GM23338 (cell line): Measurements from ENCODE around the gene CARMIL1. TPM values are rescaled to one million over a fixed set of nuclear protein-coding genes. Genes with fewer than 3 reads are reported as not detected.

ENCODE experiments used
- ATAC-seq: fragments of 200-7000 bp; cut with Tn5 transposase; 3 replicates; pipeline ENCODE4 v1.9.1; 2020
- DNase-seq: peaks from one replicate; pipeline ENCODE4 v3.0.0-alpha.2; 2015; ENCODE audit warnings: low spot score
- H2AFZ ChIP-seq: fragments of 200-600 bp; sonication (generic); 2 replicates; pipeline ENCODE4 v1.8.0; 2016; ENCODE audit warnings: antibody characterized with exemption, mild to moderate bottlenecking, moderate library complexity
- H3F3A ChIP-seq: fragments of 200-600 bp; sonication (generic); replicated peaks from 2 replicates; pipeline ENCODE4 v1.8.0; 2017; ENCODE audit warnings: antibody characterized with exemption, mixed run types, low read depth
- H3K27ac ChIP-seq: fragments of 200-600 bp; sonication (generic); 2 replicates; pipeline ENCODE4 v1.6.1; 2016; ENCODE audit warnings: low read depth
- H3K27me3 ChIP-seq: fragments of 200-600 bp; sonication (generic); 2 replicates; pipeline ENCODE4 v1.8.0; 2016; ENCODE audit warnings: mild to moderate bottlenecking, mixed run types, moderate library complexity; ENCODE audit not compliant: insufficient read depth
- H3K36me3 ChIP-seq: fragments of 200-600 bp; sonication (generic); 2 replicates; pipeline ENCODE4 v1.8.0; 2016; ENCODE audit warnings: mild to moderate bottlenecking; ENCODE audit not compliant: insufficient read depth
- H3K4me1 ChIP-seq: fragments of 200-600 bp; sonication (generic); 2 replicates; pipeline ENCODE4 v1.8.0; 2016; ENCODE audit warnings: mild to moderate bottlenecking, moderate library complexity; ENCODE audit not compliant: insufficient read depth
- H3K4me2 ChIP-seq: fragments of 200-600 bp; sonication (generic); 2 replicates; pipeline ENCODE4 v1.7.1; 2017; ENCODE audit warnings: mixed run types
- H3K4me3 ChIP-seq: fragments of 200-600 bp; sonication (generic); 2 replicates; pipeline ENCODE4 v1.6.1; 2016; ENCODE audit warnings: mixed run types
- H3K79me2 ChIP-seq: fragments of 200-600 bp; sonication (generic); replicated peaks from 2 replicates; pipeline ENCODE4 v1.8.0; 2017; ENCODE audit warnings: mild to moderate bottlenecking; ENCODE audit not compliant: insufficient read depth
- H3K9me2 ChIP-seq: fragments of 200-600 bp; sonication (generic); 2 replicates; pipeline ENCODE4 v1.8.0; 2017; ENCODE audit not compliant: insufficient read depth
- H4K20me1 ChIP-seq: fragments of 200-600 bp; sonication (generic); replicated peaks from 2 replicates; pipeline ENCODE4 v1.8.0; 2017; ENCODE audit warnings: mild to moderate bottlenecking; ENCODE audit not compliant: insufficient read depth
- H3K27ac Mint-ChIP-seq: 2 replicates; pipeline ENCODE4 v1.8.0; 2020; ENCODE audit warnings: inconsistent platforms, mild to moderate bottlenecking, moderate library complexity, mixed read lengths
- H3K27me3 Mint-ChIP-seq: 3 replicates; pipeline ENCODE4 v1.8.0; 2022; ENCODE audit warnings: low read depth, mild to moderate bottlenecking, moderate library complexity, mixed read lengths, inconsistent platforms; ENCODE audit not compliant: insufficient read depth, poor library complexity
- H3K36me3 Mint-ChIP-seq: 3 replicates; pipeline ENCODE4 v1.8.0; 2021; ENCODE audit warnings: low read depth, mild to moderate bottlenecking, inconsistent platforms, moderate library complexity, mixed read lengths
- H3K4me1 Mint-ChIP-seq: 3 replicates; pipeline ENCODE4 v1.8.0; 2020; ENCODE audit warnings: mild to moderate bottlenecking, inconsistent platforms, mixed read lengths
- H3K4me3 Mint-ChIP-seq: 3 replicates; pipeline ENCODE4 v1.8.0; 2021; ENCODE audit warnings: moderate library complexity, mild to moderate bottlenecking, inconsistent platforms, mixed read lengths
- H3K9me3 Mint-ChIP-seq: 3 replicates; pipeline ENCODE4 v1.8.0; 2020; ENCODE audit warnings: moderate library complexity, mild to moderate bottlenecking, inconsistent platforms, mixed read lengths
- EZH2 ChIP-seq: fragments of 200-600 bp; sonication (generic); IDR thresholded peaks from one replicate; pipeline ENCODE4 v1.8.0; 2017; ENCODE audit warnings: antibody characterized with exemption, mild to moderate bottlenecking, low read depth; ENCODE audit not compliant: unreplicated experiment
- EZH2phosphoT487 ChIP-seq: fragments of 200-600 bp; sonication (generic); IDR thresholded peaks from one replicate; pipeline ENCODE4 v1.8.1; 2018; ENCODE audit warnings: antibody characterized with exemption; ENCODE audit not compliant: unreplicated experiment
- JUNB ChIP-seq: IDR thresholded peaks from one replicate; pipeline ENCODE4 v1.6.1; 2016; ENCODE audit warnings: antibody characterized with exemption; ENCODE audit not compliant: unreplicated experiment
- POLR2AphosphoS5 ChIP-seq: IDR thresholded peaks from 2 replicates; pipeline ENCODE4 v1.6.1; 2016; ENCODE audit warnings: antibody characterized with exemption, low read depth
- STAT1 ChIP-seq: IDR thresholded peaks from one replicate; pipeline ENCODE4 v1.6.1; 2016; ENCODE audit warnings: antibody characterized with exemption; ENCODE audit not compliant: unreplicated experiment
- ZNF114 ChIP-seq: fragments of 250-450 bp; sonication (Bioruptor Pico); IDR thresholded peaks from 2 replicates; pipeline ENCODE4 v1.5.0; 2020; ENCODE audit warnings: mild to moderate bottlenecking, moderate library complexity
- ZNF331 ChIP-seq: fragments of 250-450 bp; sonication (Bioruptor Pico); IDR thresholded peaks from 2 replicates; pipeline ENCODE4 v1.5.0; 2020; ENCODE audit warnings: low read depth, mild to moderate bottlenecking, moderate library complexity
- polyA plus RNA-seq: library from polyadenylated mRNA; unstranded; fragments of >200 nt; fragmentation: Nextera tagmentation; extraction: Ambion mirVana; gene quantifications from 2 replicates; pipeline ENCODE4 v1.2.1, GENCODE V29; 2016
- total RNA-seq: library from RNA; depleted of rRNA; stranded (reverse); fragments of >200 nt; shearing (Covaris generic); gene quantifications from 2 replicates; pipeline ENCODE4 v1.2.3, GENCODE V29; 2014
- TF ChIP-seq, protein P1 (sequence below), 2 experiments: fragments of 200-600 bp in 1 of 2; sonication (generic) in 1 of 2; conservative IDR thresholded peaks; 2 replicates each; pipeline versions ENCODE4 v1.5.1 to v1.6.1; 2016 to 2017; ENCODE audit warnings: antibody characterized with exemption in 2 of 2, low read depth in 2 of 2, mild to moderate bottlenecking in 2 of 2, moderate library complexity in 1 of 2
- TF ChIP-seq, protein P2 (sequence below): fragments of 250-450 bp; sonication (Bioruptor Pico); IDR thresholded peaks from 2 replicates; pipeline ENCODE4 v1.5.0; 2020; ENCODE audit warnings: mild to moderate bottlenecking, moderate library complexity
- TF ChIP-seq, protein P3 (sequence below): IDR thresholded peaks from 2 replicates; pipeline ENCODE4 v1.6.1; 2016; ENCODE audit warnings: antibody characterized with exemption
- TF ChIP-seq, protein P4 (sequence below): IDR thresholded peaks from one replicate; pipeline ENCODE4 v1.6.1; 2018; ENCODE audit warnings: antibody characterized with exemption; ENCODE audit not compliant: unreplicated experiment

Gene CARMIL1
- total and polyA plus RNA-seq, 2 experiments from 2014 or later: 43.2 to 66.9 TPM

DNA sequence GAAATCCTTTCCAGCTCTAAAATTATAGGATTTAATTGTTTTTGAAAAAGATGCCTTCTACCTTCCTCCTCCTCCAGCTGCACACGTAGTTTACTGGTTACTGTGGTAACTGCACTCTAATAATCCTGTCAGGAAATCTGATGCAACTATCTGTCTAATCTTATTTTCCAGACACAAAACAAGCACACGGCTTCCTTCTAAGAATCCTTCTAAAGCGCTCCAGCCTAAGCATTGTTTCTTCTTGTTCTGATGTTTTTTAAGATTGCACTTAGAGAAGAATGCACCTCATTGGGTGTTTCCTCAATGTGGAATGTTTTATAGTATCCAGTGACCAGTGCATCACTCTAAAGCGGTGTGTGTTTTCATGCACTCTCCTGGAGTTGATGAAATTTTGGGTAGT lies 63.6 kb downstream of the CARMIL1 start:
- ATAC-seq: no peak
- peaks cover 4% of the 10 kb centered on the region; the same call in 1 of the 2 replicates for H4K20me1 ChIP-seq
- H3K27me3 Mint-ChIP-seq: peaks cover 1% of the 10 kb centered on the region
- H3K9me3 Mint-ChIP-seq: no peaks in the 10 kb centered on the region
- peaks cover 85% of the 10 kb centered on the region for H3K79me2 ChIP-seq
- H3K36me3 Mint-ChIP-seq: no peaks in the 10 kb centered on the region
- no peak overlapping the region for H3K27ac Mint-ChIP-seq
- peak overlapping the region; percentile 63 for H3K4me2 ChIP-seq
- H3K4me1 ChIP-seq: peaks cover 43% of the 10 kb centered on the region
- H3K4me3 Mint-ChIP-seq: no peak overlapping the region
- 0 out of 2 replicates have a peak, but pooled peaks cover 4% of the 10 kb centered on the region for H3F3A ChIP-seq
- no peak overlapping the region for H3K4me3 ChIP-seq
- no peaks in the 10 kb centered on the region for H3K36me3 ChIP-seq
- no peaks in the 10 kb centered on the region for H3K27me3 ChIP-seq
- H3K9me2 ChIP-seq: peaks cover 9% of the 10 kb centered on the region; the same call in 1 of the 2 replicates
- H3K27ac ChIP-seq: peak overlapping the region; percentile 89
- H2AFZ ChIP-seq: no peak overlapping the region
- no peak for TF ChIP-seq STAT1
- TF ChIP-seq, protein P1, sequence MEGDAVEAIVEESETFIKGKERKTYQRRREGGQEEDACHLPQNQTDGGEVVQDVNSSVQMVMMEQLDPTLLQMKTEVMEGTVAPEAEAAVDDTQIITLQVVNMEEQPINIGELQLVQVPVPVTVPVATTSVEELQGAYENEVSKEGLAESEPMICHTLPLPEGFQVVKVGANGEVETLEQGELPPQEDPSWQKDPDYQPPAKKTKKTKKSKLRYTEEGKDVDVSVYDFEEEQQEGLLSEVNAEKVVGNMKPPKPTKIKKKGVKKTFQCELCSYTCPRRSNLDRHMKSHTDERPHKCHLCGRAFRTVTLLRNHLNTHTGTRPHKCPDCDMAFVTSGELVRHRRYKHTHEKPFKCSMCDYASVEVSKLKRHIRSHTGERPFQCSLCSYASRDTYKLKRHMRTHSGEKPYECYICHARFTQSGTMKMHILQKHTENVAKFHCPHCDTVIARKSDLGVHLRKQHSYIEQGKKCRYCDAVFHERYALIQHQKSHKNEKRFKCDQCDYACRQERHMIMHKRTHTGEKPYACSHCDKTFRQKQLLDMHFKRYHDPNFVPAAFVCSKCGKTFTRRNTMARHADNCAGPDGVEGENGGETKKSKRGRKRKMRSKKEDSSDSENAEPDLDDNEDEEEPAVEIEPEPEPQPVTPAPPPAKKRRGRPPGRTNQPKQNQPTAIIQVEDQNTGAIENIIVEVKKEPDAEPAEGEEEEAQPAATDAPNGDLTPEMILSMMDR (conservative IDR thresholded peaks at IDR 0.05; ENCODE audit: low read depth in 2 of 2): no peak
- TF ChIP-seq, protein P2, sequence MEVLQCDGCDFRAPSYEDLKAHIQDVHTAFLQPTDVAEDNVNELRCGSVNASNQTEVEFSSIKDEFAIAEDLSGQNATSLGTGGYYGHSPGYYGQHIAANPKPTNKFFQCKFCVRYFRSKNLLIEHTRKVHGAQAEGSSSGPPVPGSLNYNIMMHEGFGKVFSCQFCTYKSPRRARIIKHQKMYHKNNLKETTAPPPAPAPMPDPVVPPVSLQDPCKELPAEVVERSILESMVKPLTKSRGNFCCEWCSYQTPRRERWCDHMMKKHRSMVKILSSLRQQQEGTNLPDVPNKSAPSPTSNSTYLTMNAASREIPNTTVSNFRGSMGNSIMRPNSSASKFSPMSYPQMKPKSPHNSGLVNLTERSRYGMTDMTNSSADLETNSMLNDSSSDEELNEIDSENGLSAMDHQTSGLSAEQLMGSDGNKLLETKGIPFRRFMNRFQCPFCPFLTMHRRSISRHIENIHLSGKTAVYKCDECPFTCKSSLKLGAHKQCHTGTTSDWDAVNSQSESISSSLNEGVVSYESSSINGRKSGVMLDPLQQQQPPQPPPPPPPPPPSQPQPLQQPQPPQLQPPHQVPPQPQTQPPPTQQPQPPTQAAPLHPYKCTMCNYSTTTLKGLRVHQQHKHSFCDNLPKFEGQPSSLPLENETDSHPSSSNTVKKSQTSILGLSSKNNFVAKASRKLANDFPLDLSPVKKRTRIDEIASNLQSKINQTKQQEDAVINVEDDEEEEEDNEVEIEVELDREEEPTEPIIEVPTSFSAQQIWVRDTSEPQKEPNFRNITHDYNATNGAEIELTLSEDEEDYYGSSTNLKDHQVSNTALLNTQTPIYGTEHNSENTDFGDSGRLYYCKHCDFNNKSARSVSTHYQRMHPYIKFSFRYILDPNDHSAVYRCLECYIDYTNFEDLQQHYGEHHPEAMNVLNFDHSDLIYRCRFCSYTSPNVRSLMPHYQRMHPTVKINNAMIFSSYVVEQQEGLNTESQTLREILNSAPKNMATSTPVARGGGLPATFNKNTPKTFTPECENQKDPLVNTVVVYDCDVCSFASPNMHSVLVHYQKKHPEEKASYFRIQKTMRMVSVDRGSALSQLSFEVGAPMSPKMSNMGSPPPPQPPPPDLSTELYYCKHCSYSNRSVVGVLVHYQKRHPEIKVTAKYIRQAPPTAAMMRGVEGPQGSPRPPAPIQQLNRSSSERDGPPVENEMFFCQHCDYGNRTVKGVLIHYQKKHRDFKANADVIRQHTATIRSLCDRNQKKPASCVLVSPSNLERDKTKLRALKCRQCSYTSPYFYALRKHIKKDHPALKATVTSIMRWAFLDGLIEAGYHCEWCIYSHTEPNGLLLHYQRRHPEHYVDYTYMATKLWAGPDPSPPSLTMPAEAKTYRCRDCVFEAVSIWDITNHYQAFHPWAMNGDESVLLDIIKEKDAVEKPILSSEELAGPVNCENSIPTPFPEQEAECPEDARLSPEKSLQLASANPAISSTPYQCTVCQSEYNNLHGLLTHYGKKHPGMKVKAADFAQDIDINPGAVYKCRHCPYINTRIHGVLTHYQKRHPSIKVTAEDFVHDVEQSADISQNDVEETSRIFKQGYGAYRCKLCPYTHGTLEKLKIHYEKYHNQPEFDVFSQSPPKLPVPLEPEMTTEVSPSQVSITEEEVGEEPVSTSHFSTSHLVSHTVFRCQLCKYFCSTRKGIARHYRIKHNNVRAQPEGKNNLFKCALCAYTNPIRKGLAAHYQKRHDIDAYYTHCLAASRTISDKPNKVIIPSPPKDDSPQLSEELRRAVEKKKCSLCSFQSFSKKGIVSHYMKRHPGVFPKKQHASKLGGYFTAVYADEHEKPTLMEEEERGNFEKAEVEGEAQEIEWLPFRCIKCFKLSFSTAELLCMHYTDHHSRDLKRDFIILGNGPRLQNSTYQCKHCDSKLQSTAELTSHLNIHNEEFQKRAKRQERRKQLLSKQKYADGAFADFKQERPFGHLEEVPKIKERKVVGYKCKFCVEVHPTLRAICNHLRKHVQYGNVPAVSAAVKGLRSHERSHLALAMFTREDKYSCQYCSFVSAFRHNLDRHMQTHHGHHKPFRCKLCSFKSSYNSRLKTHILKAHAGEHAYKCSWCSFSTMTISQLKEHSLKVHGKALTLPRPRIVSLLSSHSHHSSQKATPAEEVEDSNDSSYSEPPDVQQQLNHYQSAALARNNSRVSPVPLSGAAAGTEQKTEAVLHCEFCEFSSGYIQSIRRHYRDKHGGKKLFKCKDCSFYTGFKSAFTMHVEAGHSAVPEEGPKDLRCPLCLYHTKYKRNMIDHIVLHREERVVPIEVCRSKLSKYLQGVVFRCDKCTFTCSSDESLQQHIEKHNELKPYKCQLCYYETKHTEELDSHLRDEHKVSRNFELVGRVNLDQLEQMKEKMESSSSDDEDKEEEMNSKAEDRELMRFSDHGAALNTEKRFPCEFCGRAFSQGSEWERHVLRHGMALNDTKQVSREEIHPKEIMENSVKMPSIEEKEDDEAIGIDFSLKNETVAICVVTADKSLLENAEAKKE (CRISPR knock-in tag): no peak
- no peak for TF ChIP-seq ZNF114 (CRISPR knock-in tag)
- TF ChIP-seq ZNF331 (CRISPR knock-in tag): no peak
- no peak for TF ChIP-seq EZH2
- TF ChIP-seq, protein P3, sequence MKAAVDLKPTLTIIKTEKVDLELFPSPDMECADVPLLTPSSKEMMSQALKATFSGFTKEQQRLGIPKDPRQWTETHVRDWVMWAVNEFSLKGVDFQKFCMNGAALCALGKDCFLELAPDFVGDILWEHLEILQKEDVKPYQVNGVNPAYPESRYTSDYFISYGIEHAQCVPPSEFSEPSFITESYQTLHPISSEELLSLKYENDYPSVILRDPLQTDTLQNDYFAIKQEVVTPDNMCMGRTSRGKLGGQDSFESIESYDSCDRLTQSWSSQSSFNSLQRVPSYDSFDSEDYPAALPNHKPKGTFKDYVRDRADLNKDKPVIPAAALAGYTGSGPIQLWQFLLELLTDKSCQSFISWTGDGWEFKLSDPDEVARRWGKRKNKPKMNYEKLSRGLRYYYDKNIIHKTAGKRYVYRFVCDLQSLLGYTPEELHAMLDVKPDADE: no peak
- TF ChIP-seq, protein P4, sequence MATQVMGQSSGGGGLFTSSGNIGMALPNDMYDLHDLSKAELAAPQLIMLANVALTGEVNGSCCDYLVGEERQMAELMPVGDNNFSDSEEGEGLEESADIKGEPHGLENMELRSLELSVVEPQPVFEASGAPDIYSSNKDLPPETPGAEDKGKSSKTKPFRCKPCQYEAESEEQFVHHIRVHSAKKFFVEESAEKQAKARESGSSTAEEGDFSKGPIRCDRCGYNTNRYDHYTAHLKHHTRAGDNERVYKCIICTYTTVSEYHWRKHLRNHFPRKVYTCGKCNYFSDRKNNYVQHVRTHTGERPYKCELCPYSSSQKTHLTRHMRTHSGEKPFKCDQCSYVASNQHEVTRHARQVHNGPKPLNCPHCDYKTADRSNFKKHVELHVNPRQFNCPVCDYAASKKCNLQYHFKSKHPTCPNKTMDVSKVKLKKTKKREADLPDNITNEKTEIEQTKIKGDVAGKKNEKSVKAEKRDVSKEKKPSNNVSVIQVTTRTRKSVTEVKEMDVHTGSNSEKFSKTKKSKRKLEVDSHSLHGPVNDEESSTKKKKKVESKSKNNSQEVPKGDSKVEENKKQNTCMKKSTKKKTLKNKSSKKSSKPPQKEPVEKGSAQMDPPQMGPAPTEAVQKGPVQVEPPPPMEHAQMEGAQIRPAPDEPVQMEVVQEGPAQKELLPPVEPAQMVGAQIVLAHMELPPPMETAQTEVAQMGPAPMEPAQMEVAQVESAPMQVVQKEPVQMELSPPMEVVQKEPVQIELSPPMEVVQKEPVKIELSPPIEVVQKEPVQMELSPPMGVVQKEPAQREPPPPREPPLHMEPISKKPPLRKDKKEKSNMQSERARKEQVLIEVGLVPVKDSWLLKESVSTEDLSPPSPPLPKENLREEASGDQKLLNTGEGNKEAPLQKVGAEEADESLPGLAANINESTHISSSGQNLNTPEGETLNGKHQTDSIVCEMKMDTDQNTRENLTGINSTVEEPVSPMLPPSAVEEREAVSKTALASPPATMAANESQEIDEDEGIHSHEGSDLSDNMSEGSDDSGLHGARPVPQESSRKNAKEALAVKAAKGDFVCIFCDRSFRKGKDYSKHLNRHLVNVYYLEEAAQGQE: no peak
- TF ChIP-seq EZH2phosphoT487: no peak
- no peak for TF ChIP-seq POLR2AphosphoS5
- TF ChIP-seq JUNB: no peak
- DNase-seq: no peak
- H3K4me1 Mint-ChIP-seq: peaks cover 34% of the 10 kb centered on the region
